ENCODE measurements around the gene C15orf40.

Gene C15orf40

DNA sequence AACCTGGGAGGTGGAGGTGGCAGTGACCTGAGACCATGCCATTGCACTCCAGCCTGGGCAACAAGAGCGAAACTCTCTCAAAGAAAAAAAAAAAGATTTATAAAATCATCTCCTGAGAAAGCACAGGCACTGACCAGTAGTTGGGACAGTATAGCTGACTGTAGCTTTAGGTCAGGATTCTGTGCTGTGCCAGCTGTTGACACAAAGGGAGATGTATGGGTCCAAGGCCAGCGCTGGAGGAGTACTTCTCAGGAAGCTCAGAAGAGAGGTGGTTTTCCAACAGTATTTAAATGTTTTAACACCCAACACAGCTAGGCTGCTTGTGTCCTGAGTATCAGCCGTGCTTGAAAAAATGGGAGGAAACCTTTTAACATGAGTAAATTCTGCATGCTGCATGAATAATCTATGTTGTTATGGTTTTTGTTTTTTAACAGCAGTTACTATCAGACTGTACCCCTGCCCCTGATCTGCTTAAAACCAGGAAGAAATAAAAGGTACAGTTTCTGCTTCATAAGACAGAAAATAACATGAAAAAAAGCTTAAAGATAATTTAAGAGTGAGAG, 18.9 kb downstream of the C15orf40 start:
- DNase-seq = no peak

DNA sequence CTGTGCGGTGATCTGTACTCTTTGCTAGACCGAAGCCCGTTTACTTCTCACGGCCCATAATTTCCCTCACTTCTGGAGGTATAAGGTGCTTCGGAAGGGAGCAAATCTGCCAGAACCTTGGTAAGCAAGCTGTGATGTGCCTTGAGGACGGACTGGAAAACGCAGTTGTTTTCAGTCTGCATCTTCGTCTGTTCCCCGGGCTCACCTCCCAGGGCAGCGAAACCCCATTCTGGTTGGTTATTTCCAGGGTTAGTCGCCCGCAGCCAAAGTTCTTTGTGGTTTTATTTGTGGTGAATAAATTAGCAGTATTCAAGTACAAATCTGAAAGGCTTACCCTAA, 25.0 kb downstream of the C15orf40 start:
- no peak for DNase-seq

GRCh38 chr15:82985688-82986441, 25.6 kb downstream of the C15orf40 start, which contains the start of gene RAMAC:
TSS of gene RAMAC (plus strand) at chr15:82986210. CDS start at chr15:82989019, 2,809 bp downstream.
- peak; percentile 94 to 96 for DNase-seq

DNA sequence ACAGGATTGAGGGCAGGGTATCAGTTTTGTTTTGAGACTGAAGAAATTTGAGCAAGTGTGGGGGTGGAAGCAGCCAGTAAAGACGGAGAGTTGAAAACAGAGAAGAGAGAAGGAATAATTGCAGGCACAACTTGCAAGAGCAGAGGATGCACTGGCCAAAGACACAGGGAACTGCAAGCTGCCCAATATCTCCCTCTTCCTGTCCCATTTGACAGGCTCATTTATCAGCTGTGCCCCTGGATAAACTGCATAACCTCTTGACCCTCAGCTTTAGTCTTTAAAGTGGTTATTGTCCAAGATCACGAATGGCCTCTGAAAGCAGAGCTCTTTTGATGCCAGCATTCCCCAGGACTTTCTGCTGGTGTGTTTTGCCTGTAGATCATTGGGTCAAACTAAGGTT, 30.5 kb downstream of the C15orf40 start:
- DNase-seq = no peak

DNA sequence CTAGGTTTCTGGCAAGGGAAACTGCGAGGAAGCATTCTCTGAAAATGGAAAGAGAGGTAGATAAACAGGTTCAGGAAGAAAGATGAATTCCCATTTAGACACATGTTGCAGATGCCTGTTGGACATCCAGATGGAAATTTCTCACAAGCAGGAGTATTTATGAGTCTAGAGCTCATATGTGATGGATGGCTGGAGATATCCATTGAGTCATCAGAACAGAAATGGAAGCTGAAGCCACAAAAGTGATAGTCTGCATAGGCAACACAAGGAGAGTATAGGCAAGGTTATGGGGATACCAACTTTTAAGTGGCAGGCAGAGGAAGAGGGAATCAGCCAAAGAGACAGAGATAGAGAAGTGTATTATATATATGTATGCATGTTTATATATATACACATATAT, 31.7 kb downstream of the C15orf40 start:
- DNase-seq = no peak

GRCh38 chr15:82978438-82978837, 33.0 kb downstream of the C15orf40 start:
- DNase-seq = no peak

DNA sequence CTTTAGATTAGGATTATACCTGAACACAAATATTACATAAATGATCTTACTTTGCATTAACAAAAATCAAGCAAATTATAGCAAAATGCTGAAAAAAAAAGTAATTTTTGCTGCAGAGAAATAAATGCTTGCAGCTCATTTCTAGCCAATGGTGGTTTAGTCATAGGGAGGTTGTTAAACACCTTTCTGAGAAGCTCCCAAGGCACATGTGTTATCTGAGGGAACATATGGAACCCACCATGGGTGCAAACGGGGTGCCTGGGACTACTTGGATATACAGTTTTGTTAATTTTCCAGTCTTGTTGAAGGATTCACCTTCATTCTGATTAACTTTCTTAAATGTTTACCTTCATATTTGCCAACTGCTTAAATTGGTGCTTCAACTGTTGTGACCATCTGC, 34.4 kb downstream of the C15orf40 start:
- DNase-seq = no peak

DNA sequence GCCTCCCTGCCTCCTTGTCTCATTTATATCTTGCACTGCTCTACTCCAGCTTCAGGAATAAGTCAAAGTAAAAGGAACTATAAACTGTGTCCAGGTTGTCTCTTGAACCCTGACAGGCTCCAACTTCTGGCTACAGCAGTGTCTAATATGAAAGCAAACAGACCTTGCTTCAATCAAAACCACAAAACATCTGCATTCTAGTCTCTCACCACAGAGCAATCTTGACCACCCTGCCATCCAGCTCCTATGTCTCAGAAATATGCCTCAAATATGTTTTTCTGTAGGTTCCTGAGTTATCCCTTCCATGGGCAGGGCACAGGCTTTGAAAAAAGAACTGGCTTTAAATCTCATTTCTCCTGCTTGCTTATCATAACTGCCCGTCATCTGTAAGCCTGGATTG, 38.4 kb downstream of the C15orf40 start:
- DNase-seq = no peak

GRCh38 chr15:82971218-82971984, 40.0 kb downstream of the C15orf40 start:
- DNase-seq = no peak

DNA sequence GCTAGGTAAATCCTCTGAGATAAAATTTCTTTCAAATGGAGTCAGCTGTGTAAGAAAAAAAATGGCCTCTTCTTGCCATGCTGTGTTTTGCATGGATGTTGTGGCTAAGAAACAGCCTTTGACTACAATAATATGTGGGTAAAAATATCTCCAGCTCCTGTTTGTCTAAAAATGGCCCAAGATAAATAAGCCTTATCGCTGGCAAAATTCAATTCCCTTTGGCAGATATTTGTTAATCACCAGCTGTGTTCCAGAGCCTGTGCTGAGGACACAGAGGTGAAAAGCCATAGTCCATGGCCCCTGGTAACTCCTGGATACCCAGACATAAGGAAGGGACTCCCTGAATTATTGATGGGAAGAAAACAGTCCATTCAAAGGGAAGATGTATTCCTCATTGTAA, 40.7 kb downstream of the C15orf40 start:
- no peak for DNase-seq

DNA sequence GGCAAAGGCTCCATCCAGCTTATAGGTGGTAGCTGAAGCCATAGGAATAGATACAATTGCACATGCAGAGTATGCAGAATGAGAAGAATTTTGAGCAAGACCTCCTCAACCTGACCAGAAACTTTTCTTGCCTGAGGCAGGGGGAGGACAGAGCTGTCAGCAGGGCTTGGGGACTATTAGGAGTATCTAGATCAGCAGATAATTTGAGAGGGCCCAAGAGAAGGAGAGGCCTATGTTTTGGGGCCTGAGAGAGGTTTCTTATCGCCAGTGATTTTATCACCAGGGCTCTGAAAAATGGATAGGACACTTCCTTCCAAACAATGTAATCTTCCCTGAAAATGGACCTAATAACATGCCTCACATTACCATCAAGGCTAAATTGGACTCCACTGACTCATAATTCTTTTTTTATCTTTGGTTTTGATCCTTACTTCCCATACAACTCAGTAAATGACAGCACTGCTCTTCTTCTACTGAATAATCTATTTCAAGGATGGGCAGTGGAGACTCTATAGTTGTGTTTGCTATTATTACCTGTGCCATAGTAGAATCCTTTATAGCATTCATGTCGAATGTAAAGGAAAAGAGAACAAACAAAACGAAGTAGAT, 41.3 kb downstream of the C15orf40 start:
- no peak for DNase-seq

GRCh38 chr15:82969353-82969752, 42.1 kb downstream of the C15orf40 start:
- no peak for DNase-seq

DNA sequence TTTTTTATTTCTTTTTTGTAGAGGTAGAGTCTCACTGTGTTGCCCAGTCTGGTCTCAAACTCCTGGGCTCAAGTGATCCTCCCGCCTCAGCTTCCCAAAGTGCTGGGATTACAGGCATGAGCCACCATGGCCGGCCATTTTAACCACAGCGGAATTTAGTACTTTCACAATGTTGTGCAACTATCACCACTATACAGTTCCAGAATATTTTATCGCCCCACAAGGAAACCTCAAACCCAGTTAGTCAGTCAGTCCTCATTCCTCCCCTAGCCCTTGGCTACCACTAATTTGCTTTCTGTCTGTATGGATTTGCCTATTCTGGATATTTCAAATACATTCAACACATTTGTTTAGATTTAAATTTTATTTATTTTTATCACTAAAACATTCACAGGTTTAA, 43.4 kb downstream of the C15orf40 start:
- no peak for DNase-seq

DNA sequence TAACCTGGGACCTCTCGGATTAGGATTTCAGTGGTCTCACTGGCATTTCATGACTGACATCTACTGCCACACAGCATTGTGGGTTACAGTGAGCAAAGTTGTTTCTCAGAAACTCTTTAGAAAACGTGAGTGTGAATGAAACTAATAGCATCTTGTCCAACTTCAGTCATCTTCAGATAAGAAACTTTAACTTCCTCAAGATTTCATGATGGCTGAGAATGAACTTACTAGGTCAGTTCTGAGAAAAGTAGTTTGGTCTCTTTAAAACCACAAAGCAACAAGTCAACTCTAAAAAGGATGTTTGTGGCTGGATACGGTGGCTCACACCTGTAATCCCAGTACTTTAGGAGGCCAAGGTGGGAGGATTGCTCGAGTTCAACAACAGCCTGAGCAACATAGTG, 44.8 kb downstream of the C15orf40 start:
- no peak for DNase-seq

GRCh38 chr15:82964890-82965289, 46.5 kb downstream of the C15orf40 start:
- no peak for DNase-seq

DNA sequence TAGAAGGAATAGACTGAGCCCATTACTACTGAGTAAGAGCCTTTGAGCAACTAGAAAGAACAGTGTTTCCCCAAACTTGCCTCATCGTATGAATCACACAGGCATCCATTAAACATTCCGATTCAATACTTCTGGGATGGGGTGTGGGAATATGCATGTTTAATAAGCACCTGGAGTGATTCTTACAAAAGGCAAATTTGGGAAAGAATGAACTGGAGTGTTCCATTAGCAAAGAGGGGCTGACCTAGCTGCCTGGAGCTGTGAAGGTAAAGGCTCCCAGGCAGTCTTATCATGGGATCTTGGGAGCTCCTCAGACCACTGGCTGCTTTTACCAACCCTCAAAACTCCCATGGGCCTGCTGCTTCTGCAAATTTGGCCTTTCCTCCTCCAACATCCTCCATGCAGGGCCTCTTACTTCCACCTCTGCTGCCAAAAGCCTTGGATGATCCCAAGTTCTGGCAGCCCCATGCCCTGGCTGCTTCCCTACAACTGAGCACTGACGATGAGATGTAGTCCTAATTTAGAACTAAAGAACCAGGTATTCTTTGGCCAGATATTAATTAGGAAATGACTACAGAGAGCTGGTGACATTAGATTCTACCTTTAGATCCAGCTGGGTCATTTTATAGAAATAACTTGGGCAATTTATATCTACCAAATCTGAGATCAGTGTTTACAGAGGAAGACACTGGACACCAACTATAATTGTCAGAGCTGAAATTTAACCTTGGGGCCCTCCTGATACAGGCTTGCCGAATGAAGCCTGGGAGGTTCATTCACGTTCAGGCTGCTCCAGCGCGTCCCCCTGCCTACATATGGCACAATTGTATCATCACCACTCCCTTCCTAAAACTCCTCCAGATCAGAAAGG, 47.7 kb downstream of the C15orf40 start:
- DNase-seq = no peak

- no peak for DNase-seq
Observed at GRCh38 chr15:82960766-82961165, 50.7 kb downstream of the C15orf40 start.

DNA sequence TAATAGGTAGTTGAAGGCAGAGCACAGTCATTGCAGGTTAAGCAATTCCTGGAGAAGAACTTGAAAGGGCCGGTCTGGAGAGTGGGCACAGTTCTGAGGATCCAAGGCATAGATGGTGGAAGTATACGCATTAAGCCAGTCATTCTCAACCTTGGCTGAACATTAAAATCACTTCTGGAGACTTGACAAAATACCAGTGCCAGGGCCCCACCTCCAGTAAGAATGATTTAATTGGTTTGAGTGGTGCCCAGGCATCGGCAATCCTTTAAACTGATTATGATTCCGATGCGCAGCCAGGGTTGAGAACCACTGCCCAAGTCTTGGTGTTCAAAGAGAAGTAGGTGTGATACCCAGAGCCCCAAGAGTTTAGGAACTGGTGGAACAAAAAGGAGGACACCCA, 52.0 kb downstream of the C15orf40 start:
- no peak for DNase-seq

GRCh38 chr15:82958638-82959037, 52.8 kb downstream of the C15orf40 start:
- no peak for DNase-seq

DNA sequence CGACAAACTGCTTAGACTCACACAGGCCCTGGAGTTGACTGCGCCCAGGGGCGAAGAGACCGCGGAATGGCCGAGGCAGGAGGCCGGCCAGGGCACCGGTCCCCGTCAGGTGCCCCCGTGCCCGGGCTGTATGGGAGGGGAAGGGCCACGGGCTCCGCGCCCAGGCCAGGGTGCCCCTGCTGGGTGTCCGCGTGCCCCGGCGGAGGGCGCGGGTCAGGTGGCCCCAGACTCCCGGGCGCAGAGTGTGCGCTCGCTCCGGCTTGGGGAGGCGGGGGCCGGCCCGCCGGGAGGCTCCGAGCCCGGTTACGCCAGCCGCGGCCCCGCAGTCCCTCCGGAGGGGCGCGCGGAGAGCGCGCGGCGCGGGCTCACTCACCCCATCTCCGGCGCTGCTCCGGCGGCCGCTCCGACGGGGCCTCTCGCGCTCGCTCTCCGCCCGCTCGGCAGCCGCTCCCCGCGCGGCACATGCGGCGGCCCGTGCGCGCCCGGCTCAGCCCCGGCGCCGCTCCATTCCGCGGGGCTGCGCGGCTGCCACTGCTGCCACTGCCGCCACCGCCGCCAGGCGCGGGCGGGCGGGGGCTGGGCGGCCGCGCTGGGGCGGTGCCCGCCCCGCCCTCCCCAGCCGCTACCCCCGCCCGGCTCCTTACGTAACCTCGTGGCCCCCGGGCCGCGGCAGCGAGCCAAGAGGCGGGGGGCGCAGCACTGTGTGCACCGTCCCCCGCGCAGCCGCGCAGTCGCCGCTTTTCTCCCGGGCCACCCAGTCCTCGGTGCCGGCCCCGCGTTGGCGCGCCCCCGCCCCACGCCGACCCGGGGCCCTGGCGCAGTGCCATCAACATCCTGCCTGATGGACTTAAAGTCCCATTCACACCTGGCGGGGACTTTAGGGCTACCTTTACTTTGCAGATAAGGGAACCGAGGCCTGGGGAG, 59.0 kb downstream of the C15orf40 start, which contains the start of gene HOMER2:
Gene HOMER2, minus strand, starts transcription at position 563 of the 924 bp plus-strand sequence. Its CDS starts 185 bp downstream, at position 378.
- DNase-seq = peak; percentile 52 to 58

GRCh38 chr15:82951472-82952157, 59.8 kb downstream of the C15orf40 start:
- DNase-seq = no peak
